Liver (tissue), 3 donors: Measurements from ENCODE around the gene CTU1.

Experiments used
- EGR1 ChIP-seq, 2 donors: IDR thresholded peaks; 2 replicates each; pipeline ENCODE4 v1.6.1; 2016 to 2018; ENCODE audit warnings: antibody characterized with exemption in 2 of 2, low read depth in 2 of 2
- TF ChIP-seq, protein P1 (sequence below): fragments of 150-350 bp; IDR thresholded peaks from 2 replicates; pipeline ENCODE4 v1.5.1; 2017; ENCODE audit warnings: improper control_type of control experiment, low read depth, low read length; ENCODE audit not compliant: missing input control
- donor health status: healthy.
- donor health status: healthy.

DNA sequence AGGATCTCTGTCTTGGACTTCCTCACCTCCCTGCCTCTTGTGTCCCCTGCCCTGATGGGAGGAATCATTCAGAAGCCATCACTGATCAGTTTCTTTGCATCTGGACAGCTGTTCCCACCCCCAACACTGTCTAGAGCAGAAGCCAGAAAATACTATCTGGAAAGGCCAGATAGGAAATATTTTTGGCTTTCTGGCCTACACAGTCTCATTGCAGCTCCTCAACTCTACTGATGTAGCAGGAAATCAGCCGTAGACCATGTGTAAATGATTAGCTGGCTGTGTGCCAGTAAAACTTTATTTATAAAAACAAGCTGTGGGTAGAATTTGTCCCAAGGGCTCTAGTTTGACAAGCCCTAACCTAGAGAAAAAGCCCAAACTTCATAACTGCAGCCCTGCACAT, 39.5 kb upstream of the CTU1 start:
- TF ChIP-seq EGR1 (IDR thresholded peaks at IDR 0.05; ENCODE audit: low read depth in 2 of 2), result no peak
- TF ChIP-seq, protein P1, sequence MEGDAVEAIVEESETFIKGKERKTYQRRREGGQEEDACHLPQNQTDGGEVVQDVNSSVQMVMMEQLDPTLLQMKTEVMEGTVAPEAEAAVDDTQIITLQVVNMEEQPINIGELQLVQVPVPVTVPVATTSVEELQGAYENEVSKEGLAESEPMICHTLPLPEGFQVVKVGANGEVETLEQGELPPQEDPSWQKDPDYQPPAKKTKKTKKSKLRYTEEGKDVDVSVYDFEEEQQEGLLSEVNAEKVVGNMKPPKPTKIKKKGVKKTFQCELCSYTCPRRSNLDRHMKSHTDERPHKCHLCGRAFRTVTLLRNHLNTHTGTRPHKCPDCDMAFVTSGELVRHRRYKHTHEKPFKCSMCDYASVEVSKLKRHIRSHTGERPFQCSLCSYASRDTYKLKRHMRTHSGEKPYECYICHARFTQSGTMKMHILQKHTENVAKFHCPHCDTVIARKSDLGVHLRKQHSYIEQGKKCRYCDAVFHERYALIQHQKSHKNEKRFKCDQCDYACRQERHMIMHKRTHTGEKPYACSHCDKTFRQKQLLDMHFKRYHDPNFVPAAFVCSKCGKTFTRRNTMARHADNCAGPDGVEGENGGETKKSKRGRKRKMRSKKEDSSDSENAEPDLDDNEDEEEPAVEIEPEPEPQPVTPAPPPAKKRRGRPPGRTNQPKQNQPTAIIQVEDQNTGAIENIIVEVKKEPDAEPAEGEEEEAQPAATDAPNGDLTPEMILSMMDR, result no peak
